Forelimb muscle (tissue), 1 donor: Measurements from ENCODE around the gene NADK. TPM values are rescaled to one million over a fixed set of nuclear protein-coding genes. Genes with fewer than 3 reads are reported as not detected.
"Not testable (repeated sequence)": the region's sequence is repeated elsewhere in the genome, so short reads cannot be mapped to it uniquely, and the experiment has no call there.

Source experiments
- DNase-seq: peaks from one replicate; pipeline ENCODE4 v3.0.0-alpha.2; 2013; ENCODE audit warnings: low read depth
- polyA plus RNA-seq: library from polyadenylated mRNA; unstranded; fragments of 120-200 nt; gene quantifications from one replicate; pipeline ENCODE4 v1.2.1, GENCODE V29; 2013; ENCODE audit not compliant: insufficient read length

The NADK gene
- polyA plus RNA-seq, 1 donor, result 29.7 TPM

GRCh38 chr1:1746566-1746909 is 31.7 kb downstream of the NADK start:
- not testable (repeated sequence) for DNase-seq

DNA sequence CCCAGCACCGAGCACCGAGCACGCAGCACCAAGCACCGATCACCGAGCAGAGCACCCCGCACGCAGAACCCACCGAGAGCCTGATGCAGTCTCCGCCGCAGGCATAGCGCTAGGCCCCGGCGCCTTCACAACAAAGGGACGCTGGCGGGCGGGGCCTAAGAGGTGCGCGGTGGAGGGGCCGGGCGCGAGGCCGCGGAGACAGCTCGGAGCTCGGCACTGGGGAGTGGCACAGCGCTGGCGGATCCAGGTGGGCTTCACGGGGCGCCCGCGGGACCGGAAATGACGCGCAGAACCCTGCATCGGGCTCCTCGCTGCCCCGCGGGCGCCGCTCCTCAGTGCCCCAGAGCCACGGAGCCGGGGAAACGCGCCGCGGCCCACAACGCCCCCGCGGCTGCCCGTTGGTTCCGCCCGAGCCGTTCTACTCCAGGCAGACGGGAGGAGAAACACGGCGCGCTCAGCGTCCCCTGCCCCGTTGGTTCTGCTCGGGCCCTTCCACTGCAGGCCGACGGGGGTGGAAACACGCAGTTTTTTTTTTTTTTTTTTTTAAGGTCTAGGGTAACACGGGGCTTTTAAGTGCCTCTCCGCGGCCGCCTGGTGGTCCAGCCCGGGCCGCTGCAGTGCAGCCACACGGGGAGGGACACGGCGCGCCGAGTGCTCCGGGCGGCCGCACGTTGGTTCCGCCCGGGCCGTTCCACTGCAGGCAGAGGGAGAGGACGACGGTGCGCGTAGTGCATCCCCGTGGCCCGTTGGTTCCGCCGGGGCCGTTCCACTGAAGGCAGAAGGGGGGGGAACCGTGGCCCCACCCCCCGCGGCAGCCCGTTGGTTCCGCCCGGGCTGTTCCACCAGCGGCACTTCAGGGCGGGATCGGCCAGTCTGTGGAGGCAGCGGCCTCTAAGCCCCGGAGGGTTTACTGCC is 32.4 kb downstream of the NADK start:
- DNase-seq, result not testable (repeated sequence)

DNA sequence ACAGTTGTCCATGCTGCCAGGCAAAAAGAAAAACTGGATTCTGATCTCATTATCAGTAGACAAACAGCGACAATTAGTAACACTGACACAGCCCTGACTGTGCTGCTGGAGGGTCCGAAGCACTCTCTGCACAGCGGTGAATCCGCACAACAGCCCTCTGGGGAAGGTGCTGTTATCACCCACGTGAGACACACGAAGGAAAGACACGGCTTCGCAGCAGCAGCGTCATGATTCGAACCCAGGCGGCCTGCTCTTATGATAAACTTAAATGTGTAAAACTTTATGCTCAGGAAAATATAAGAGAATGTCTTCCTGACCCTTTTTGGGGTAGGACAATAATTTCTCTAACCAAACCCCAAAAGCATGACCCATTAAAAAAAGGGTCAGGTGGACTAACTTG is 35.7 kb downstream of the NADK start:
- not testable (repeated sequence) for DNase-seq

DNA sequence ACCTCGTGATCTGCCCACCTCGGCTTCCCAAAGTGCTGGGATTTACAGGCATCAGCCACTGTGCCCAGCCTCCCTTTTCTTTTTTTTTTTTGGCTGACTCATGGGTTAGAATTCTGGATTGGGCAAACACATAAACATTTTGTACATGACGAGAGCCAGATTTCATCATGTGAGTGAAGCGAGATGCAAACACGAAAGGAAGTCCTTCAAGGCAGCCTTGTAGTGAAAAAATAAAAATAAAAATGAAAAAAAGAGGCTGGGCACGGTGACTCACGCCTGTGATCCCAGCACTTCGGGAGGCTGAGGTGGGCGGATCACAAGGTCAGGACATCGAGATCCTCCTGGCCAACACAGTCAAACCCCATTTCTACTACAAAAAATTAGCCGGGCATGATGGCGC is 37.3 kb downstream of the NADK start:
- DNase-seq, result not testable (repeated sequence)

DNA sequence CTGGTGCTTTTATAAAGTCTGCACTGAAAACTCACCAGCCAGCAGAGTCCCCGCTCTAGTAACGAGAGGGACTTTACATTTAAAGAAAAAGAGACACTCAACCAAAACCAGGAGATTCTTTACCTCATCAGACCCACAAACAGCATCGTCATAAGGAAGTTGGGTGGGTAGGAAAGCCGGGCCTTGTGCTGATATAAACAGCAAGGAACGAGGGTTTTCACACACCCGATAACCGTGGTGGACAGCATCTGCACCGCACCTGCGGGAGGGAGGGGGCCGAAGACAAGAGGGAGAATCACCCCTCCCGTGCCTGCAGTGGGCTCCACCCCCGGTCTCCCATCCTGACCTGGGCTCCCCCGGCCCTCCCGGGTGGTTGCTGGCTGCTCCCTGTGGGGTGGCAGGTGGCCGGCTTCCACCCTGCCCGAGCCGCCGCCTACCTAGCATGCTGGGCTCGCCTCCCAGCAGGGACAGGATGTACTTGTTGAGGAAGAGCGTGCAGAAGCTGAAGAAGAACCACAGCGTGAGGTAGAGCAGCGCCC is 39.4 kb downstream of the NADK start:
- not testable (repeated sequence) for DNase-seq

GRCh38 chr1:1737675-1738590 is 40.3 kb downstream of the NADK start:
- DNase-seq, result not testable (repeated sequence)

DNA sequence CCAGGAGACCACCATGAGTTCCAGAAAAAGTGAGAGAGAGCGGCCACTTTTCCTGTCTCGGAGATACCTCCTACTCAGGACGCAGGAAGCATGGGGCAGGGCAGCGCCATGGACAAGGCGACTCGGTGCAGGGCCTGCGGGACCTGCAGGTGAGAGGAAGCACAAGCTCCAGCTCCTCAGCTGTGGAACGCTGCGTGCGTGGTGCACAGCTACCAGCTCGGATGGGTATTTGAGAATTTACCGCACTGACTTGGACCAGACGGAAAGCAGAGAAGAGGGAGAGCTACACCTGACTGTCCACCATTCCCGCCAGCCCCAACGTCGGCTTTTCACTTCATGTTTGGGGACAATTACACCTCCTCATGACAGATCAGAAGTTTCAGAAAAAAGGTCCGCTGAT is 45.9 kb downstream of the NADK start:
- DNase-seq, result no peak

DNA sequence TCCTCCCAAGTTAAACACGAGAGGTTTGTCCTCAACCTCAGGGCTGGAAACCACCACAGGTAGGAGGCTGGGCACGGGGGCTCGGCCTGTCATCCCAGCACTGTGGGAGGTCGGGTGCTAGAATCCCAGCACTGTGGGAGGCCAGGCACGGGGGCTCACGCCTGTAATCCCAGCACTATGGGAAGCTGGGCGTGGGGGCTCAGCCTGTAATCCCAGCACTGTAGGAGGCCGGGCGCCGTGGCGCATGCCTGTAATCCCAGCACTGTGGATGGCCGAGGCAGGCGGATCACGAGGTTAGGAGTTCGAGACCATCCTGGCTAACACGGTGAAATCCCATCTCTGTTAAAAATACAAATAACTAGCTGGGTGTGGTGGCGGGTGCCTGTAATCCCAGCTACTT is 47.4 kb downstream of the NADK start:
- no peak for DNase-seq

DNA sequence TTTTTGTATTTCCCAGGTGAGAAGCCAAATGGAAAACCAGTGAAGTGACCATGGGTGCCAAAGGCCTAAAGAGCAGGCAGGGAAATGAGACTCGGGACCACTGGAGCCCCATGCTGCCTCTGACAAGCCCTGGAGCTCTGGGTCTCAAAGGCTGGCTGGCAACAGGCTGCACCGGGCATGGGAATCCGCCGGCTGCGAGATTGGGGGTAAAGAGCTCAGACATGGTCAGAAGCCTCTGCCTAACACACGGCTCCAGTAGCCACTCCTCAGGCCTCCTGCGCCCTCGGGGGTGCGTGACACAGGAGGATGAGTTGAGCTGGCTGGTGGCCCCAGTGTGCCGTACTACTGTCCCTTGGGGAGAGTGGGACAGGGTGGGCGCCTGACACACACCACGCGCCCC is 48.0 kb downstream of the NADK start:
- DNase-seq, result not testable (repeated sequence)

- DNase-seq, result not testable (repeated sequence)
These were observed 49.0 kb downstream of the NADK start for GRCh38 chr1:1729116-1729816.

GRCh38 chr1:1728308-1729005 is 49.8 kb downstream of the NADK start:
- DNase-seq, result not testable (repeated sequence)

GRCh38 chr1:1727131-1727651 is 51.1 kb downstream of the NADK start:
- not testable (repeated sequence) for DNase-seq

DNA sequence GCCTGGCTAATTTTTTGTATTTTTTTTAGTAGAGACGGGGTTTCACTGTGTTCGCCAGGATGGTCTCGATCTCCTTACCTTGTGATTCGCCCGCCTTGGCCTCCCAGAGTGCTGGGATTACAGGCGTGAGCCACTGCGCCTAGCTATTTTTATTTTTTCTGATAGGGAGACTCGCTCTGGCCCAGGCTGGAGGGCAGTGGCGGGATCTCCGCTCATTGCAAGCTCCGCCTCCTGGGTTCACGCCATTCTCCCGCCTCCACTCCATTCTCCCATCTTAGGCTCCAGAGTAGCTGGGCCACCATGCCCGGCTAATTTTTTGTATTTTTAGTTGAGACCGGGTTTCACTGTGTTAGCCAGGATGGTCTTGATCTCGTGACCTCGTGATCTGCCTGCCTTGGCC is 52.2 kb downstream of the NADK start:
- DNase-seq, result not testable (repeated sequence)

DNA sequence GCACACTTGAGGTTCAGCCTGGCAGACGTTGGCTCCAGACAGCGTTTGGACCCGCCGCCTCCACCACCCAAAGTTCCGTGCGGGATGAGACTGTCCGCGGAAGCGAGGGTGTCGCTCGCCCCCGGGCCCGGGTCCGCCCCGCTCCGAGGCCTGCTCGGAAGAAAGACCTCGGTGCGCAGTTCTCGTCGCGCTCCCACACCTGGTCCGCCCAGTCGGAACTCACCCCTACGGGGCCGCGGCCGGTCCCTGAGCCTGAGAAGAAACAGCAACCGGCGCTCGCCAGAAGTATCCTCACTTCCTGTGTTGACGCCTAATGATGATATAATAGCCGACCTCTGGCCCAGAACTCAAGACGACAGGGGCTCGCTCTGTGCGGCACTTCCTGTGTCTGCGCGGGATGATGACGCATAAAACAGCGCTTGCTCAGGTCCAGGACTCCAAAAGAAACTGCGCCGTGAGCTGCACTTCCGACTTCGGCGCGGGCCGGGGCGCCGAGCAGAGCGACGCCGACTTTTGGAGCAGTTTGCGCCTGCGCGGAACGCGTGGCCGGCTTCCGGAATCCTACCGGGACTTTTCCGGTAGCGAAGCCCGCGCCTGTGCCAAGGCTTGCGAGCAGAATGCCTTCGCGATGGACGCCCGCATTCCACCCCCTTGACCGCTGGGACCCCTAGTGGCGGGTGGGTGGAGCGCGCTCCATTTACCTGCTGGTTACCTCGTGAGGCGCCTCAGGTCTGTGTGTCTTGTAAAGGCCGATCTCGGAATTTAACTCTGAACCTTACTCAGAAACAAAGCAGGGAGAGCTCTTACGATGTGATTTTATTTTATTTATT is 54.0 kb downstream of the NADK start, which contains the start of gene CDK11A:
TSS of gene CDK11A (minus strand) at position 323 of the 830 bp plus-strand sequence. CDS start 1,539 bp downstream, outside the sequence.
- peak; percentile 99 for DNase-seq

- no peak for DNase-seq
These were observed 57.1 kb downstream of the NADK start for GRCh38 chr1:1721201-1721600.

DNA sequence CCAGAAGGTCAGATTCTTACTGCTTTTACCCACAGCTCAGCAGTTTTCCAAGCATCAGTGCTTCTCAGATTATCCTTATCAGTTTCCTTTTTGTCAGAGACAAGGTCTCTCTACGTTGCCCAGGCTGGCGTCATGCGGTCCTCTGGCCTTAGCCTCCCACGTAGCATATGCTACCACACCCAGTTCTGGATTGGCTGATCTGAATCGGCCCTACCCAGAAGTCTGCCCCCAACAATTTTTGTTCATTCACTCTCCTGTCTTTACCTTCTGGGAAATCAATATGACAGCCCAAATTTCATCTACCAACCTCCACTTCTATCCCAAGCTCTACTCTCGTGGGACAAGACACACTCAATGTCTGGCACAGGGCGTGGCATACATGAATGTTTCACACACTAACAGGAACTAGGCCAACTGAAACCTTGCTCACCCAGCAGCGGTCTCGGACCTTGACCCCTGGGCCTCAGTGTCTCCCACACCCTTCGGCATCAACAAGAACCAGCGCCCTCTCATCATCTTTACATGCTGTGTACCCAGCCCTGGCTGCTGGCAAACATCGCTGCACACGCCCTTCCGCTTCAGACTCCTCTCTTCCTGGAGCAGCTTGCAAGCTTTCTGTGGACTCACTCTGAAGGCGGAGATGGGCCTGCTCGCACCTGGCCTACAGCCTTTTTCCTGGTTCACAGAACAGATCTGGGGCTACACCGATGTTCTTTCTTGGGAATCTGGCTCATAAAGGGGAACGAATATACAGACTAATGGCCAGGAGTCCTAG is 63.0 kb downstream of the NADK start:
- DNase-seq, result not testable (repeated sequence)

GRCh38 chr1:1707897-1708296 is 70.4 kb downstream of the NADK start:
- DNase-seq, result not testable (repeated sequence)

DNA sequence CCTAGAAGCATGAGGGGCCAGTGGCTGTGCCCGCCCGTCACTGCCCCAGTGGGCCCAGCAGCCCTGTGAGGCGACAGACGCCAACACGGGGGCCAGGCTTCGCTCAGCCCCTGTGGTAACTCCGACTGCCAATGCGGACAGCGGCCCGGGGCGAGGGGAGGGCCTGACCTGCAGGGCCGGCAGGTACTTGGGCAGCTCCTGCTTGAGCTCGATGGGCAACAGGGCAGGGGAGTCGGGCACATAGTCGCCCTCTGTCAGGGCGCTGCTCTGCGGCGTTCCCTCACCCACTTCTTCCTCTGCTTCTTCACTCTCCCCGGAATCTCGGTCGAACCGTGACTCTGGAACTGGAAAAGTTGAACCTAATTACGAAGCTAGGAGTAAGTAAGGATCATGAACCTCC is 71.0 kb downstream of the NADK start:
- not testable (repeated sequence) for DNase-seq

- not testable (repeated sequence) for DNase-seq
These were observed 72.6 kb downstream of the NADK start for GRCh38 chr1:1705623-1706022.
